Astrocyte (in vitro differentiated cells and primary cell): Measurements from ENCODE around the gene EGFL7. TPM values are rescaled to one million over a fixed set of nuclear protein-coding genes. Genes with fewer than 3 reads are reported as not detected.
A peak's percentile ranks its signal among the peaks of the same experiment; 100 is the strongest.

Experiments used
- DNase-seq: peaks from one replicate; pipeline ENCODE4 v3.0.0-alpha.2; 2010; ENCODE audit warnings: low read depth
- FAIRE-seq: peaks from 2 replicates; lab custom pipeline; 2011; peaks lifted over from hg19 to GRCh38; lab: Jason Lieb, UNC
- H2AFZ ChIP-seq: 2 replicates; pipeline ENCODE4 v1.6.0; 2012; ENCODE audit warnings: low read depth, low read length, inconsistent platforms
- H3K27ac ChIP-seq: 2 replicates; pipeline ENCODE4 v1.5.1; 2011; ENCODE audit warnings: low read depth, low read length, inconsistent platforms
- H3K27me3 ChIP-seq: 2 replicates; pipeline ENCODE4 v1.6.0; 2011; ENCODE audit warnings: low read length, inconsistent platforms; ENCODE audit not compliant: insufficient read depth
- H3K36me3 ChIP-seq: 2 replicates; pipeline ENCODE4 v1.5.1; 2011; ENCODE audit warnings: low read length, inconsistent platforms; ENCODE audit not compliant: insufficient read depth
- H3K4me1 ChIP-seq: 2 replicates; pipeline ENCODE4 v1.5.1; 2011; ENCODE audit warnings: low read length, inconsistent platforms; ENCODE audit not compliant: insufficient read depth
- H3K4me2 ChIP-seq: 2 replicates; pipeline ENCODE4 v1.6.0; 2012; ENCODE audit warnings: low read length, inconsistent platforms
- H3K4me3 ChIP-seq: 2 replicates; pipeline ENCODE4 v1.5.1; 2011; ENCODE audit warnings: low read depth, mild to moderate bottlenecking, low read length, inconsistent platforms; ENCODE audit not compliant: insufficient read depth
- H3K79me2 ChIP-seq: 2 replicates; pipeline ENCODE4 v1.6.0; 2012; ENCODE audit warnings: mild to moderate bottlenecking, low read length, inconsistent platforms; ENCODE audit not compliant: insufficient read depth
- H3K9ac ChIP-seq: 2 replicates; pipeline ENCODE4 v1.6.0; 2012; ENCODE audit warnings: mild to moderate bottlenecking, low read length, inconsistent platforms
- H3K9me3 ChIP-seq: 2 replicates; pipeline ENCODE4 v1.5.1; 2012; ENCODE audit warnings: low read depth, mild to moderate bottlenecking, low read length, inconsistent platforms; ENCODE audit not compliant: insufficient read depth
- H4K20me1 ChIP-seq: 2 replicates; pipeline ENCODE4 v1.6.0; 2012; ENCODE audit warnings: low read length, inconsistent platforms; ENCODE audit not compliant: insufficient read depth
- H3K27ac Mint-ChIP-seq: one replicate; pipeline ENCODE4 v1.8.0; 2021; ENCODE audit warnings: mild to moderate bottlenecking, mixed read lengths; ENCODE audit not compliant: unreplicated experiment
- H3K27me3 Mint-ChIP-seq: one replicate; pipeline ENCODE4 v1.8.0; 2021; ENCODE audit warnings: low read depth, mixed read lengths; ENCODE audit not compliant: unreplicated experiment
- H3K36me3 Mint-ChIP-seq: one replicate; pipeline ENCODE4 v1.8.0; 2021; ENCODE audit warnings: low read depth, mixed read lengths; ENCODE audit not compliant: unreplicated experiment
- H3K4me1 Mint-ChIP-seq: one replicate; pipeline ENCODE4 v1.8.0; 2021; ENCODE audit warnings: low read depth, mixed read lengths; ENCODE audit not compliant: unreplicated experiment
- H3K4me3 Mint-ChIP-seq: one replicate; pipeline ENCODE4 v1.8.0; 2021; ENCODE audit warnings: mild to moderate bottlenecking, moderate library complexity, mixed read lengths; ENCODE audit not compliant: unreplicated experiment
- H3K9me3 Mint-ChIP-seq: one replicate; pipeline ENCODE4 v1.8.0; 2021; ENCODE audit warnings: mild to moderate bottlenecking, mixed read lengths; ENCODE audit not compliant: unreplicated experiment
- CTCF ChIP-seq: IDR thresholded peaks from 2 replicates; pipeline ENCODE4 v1.5.1; 2011; ENCODE audit warnings: low read depth, mild to moderate bottlenecking, inconsistent platforms, low read length, moderate library complexity; ENCODE audit not compliant: insufficient read depth
- EZH2 ChIP-seq: IDR thresholded peaks from 2 replicates; pipeline ENCODE4 v1.6.1; 2012; ENCODE audit warnings: mild to moderate bottlenecking, low read length, inconsistent platforms; ENCODE audit not compliant: insufficient read depth
- total RNA-seq: library from RNA; stranded (reverse); gene quantifications from 2 replicates; pipeline ENCODE4 v1.2.1, GENCODE V29; 2021

EGFL7 gene
- total RNA-seq, 1 donor from 2014 or later: 12.3 TPM

GRCh38 chr9:136656183-136656738 is 6.5 kb upstream of the EGFL7 start:
- Mint-ChIP-seq H3K4me1 (peaks cover 1% of the 10 kb centered on the region), H3K27me3 (peaks cover 8% of the 10 kb centered on the region), H3K9me3 (no peaks in the 10 kb centered on the region), H3K36me3 (no peaks in the 10 kb centered on the region), H3K27ac (no peak overlapping the region), H3K4me3 (no peak overlapping the region)
- Histone ChIP-seq H3K4me3 (no peak overlapping the region), H3K27me3 (no peaks in the 10 kb centered on the region), H3K79me2 (no peaks in the 10 kb centered on the region), H3K9ac (no peak overlapping the region), H4K20me1 (no peaks in the 10 kb centered on the region), H3K36me3 (no peaks in the 10 kb centered on the region), H3K9me3 (no peaks in the 10 kb centered on the region), H3K4me2 (peak overlapping the region; percentile 36), H2AFZ (peak overlapping the region; percentile 83), H3K27ac (no peak overlapping the region), H3K4me1 (peaks cover 6% of the 10 kb centered on the region)
- DNase-seq (no peak), FAIRE-seq (no peak)
- TF ChIP-seq EZH2: no peak
- TF ChIP-seq CTCF: no peak

GRCh38 chr9:136656795-136657611 is 5.7 kb upstream of the EGFL7 start:
- peaks cover 8% of the 10 kb centered on the region for H3K27me3 Mint-ChIP-seq
- peaks cover 1% of the 10 kb centered on the region for H3K4me1 Mint-ChIP-seq
- Histone ChIP-seq H3K9ac (no peak overlapping the region), H3K4me3 (no peak overlapping the region), H3K4me1 (peaks cover 6% of the 10 kb centered on the region), H3K4me2 (no peak overlapping the region), H3K9me3 (no peaks in the 10 kb centered on the region), H2AFZ (no peak overlapping the region), H3K27ac (no peak overlapping the region), H3K27me3 (no peaks in the 10 kb centered on the region), H3K79me2 (no peaks in the 10 kb centered on the region), H3K36me3 (no peaks in the 10 kb centered on the region), H4K20me1 (no peaks in the 10 kb centered on the region)
- H3K4me3 Mint-ChIP-seq: no peak overlapping the region
- DNase-seq (no peak), FAIRE-seq (no peak)
- no peaks in the 10 kb centered on the region for H3K36me3 Mint-ChIP-seq
- no peak for TF ChIP-seq EZH2
- TF ChIP-seq CTCF: no peak
- no peak overlapping the region for H3K27ac Mint-ChIP-seq
- no peaks in the 10 kb centered on the region for H3K9me3 Mint-ChIP-seq
